ENCODE data around the gene NPAS3. TPM values are rescaled to one million over a fixed set of nuclear protein-coding genes. Genes with fewer than 3 reads are reported as not detected.

The NPAS3 gene
- total and polyA plus RNA-seq, 2 of the 8 experiments (the other 6 are each of a cell fraction or from before 2014, with no cell fraction given), result 0.11 to 0.60 TPM

DNA sequence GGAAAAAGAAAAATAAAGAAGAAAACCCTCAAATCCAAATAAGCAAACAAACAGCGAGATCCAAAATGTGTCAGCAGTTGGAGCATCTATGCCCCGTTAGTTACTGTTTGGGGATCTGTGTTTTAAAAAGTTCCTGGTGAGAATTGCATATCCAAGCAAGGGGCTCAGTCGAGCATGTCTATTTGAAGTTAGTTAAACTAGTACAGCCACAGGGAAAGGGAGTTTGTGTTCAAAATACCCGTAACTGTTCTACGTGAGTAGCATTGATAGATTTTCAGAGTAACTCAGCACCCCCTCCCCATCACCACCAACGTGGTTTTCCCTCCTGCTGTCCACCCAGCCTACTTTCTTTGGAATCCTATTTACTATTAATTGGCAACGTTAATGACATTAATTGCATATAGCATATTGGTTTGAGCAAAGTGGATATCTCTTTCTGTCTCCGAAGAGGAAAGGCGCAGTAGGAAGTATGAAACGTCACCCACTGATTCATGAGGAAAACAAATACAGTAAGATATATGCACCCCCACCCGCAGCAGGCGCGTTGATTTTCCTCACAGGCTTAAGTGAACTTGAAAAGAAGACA, 1.5 kb downstream of the NPAS3 start (continued):
- TF ChIP-seq CEBPB (IDR thresholded peaks at IDR 0.05; ENCODE audit: low read depth, low read length), result no peak
- no peak for TF ChIP-seq EZH2 (IDR thresholded peaks at IDR 0.05; ENCODE audit: low read depth, low read length, severe bottlenecking)
- no peak for TF ChIP-seq RXRA (IDR thresholded peaks at IDR 0.05; ENCODE audit: insufficient read depth, low read depth, low read length)
- no peak for TF ChIP-seq NRF1 (IDR thresholded peaks at IDR 0.05; ENCODE audit: low read depth, low read length)
- TF ChIP-seq GTF2F1 (IDR thresholded peaks at IDR 0.05; ENCODE audit: borderline replicate concordance, low read depth, low read length), result no peak

All from H1 (cell line).